ENCODE measurements around the gene CTDP1. TPM values are rescaled to one million over a fixed set of nuclear protein-coding genes. Genes with fewer than 3 reads are reported as not detected.
A peak's percentile ranks its signal among the peaks of the same experiment; 100 is the strongest.

The CTDP1 gene
- total RNA-seq, 1 donor from 2014 or later: 7.5 TPM

- Histone ChIP-seq H3K27me3 (ENCODE audit: low read depth) (no peaks in the 10 kb centered on the region), H3K9me3 (replicated peaks) (no peaks in the 10 kb centered on the region), H3K4me3 (no peak overlapping the region), H3K27ac (replicated peaks) (no peak overlapping the region), H3K4me1 (peaks cover 10% of the 10 kb centered on the region), H3K36me3 (peaks cover 3% of the 10 kb centered on the region)
- intact Hi-C loops (cut with micrococcal nuclease): no loop called here
- no peak for TF ChIP-seq CTCF (IDR thresholded peaks at IDR 0.05; ENCODE audit: borderline replicate concordance)
- no peak for DNase-seq
These were observed 6.9 kb upstream of the CTDP1 start for GRCh38 chr18:79672490-79673276.

GRCh38 chr18:79677221-79677620 lies 2.4 kb upstream of the CTDP1 start:
- no peak for DNase-seq
- no peak for TF ChIP-seq CTCF (IDR thresholded peaks at IDR 0.05; ENCODE audit: borderline replicate concordance)
- H3K9me3 ChIP-seq (replicated peaks): no peaks in the 10 kb centered on the region
- peaks cover 3% of the 10 kb centered on the region for H3K36me3 ChIP-seq
- H3K4me1 ChIP-seq: peaks cover 44% of the 10 kb centered on the region
- H3K27me3 ChIP-seq (ENCODE audit: low read depth): no peaks in the 10 kb centered on the region
- intact Hi-C loops (cut with micrococcal nuclease): no loop called here
- H3K4me3 ChIP-seq: no peak overlapping the region
- no peak overlapping the region for H3K27ac ChIP-seq (replicated peaks)

GRCh38 chr18:79677840-79678239 lies 1.8 kb upstream of the CTDP1 start:
- no peak for DNase-seq
- Histone ChIP-seq H3K27me3 (ENCODE audit: low read depth) (no peaks in the 10 kb centered on the region), H3K4me1 (peaks cover 44% of the 10 kb centered on the region), H3K27ac (replicated peaks) (peak overlapping the region; percentile 100), H3K4me3 (peak overlapping the region; percentile 84), H3K36me3 (peaks cover 3% of the 10 kb centered on the region), H3K9me3 (replicated peaks) (no peaks in the 10 kb centered on the region)
- no peak for TF ChIP-seq CTCF (IDR thresholded peaks at IDR 0.05; ENCODE audit: borderline replicate concordance)
- intact Hi-C loops (cut with micrococcal nuclease): no loop called here

- H3K4me3 ChIP-seq: peak overlapping the region; percentile 84
- intact Hi-C loops (cut with micrococcal nuclease): no loop called here
- H3K9me3 ChIP-seq (replicated peaks): no peaks in the 10 kb centered on the region
- no peaks in the 10 kb centered on the region for H3K27me3 ChIP-seq (ENCODE audit: low read depth)
- H3K27ac ChIP-seq (replicated peaks): peak overlapping the region; percentile 100
- no peak for TF ChIP-seq CTCF (IDR thresholded peaks at IDR 0.05; ENCODE audit: borderline replicate concordance)
- peak; percentile 99 for DNase-seq
- peaks cover 52% of the 10 kb centered on the region for H3K4me1 ChIP-seq
- peaks cover 3% of the 10 kb centered on the region for H3K36me3 ChIP-seq
These were observed 695 bp upstream of the CTDP1 start for GRCh38 chr18:79678665-79679551.

- Histone ChIP-seq H3K9me3 (replicated peaks) (no peaks in the 10 kb centered on the region), H3K4me1 (peaks cover 66% of the 10 kb centered on the region), H3K36me3 (peaks cover 3% of the 10 kb centered on the region), H3K27me3 (ENCODE audit: low read depth) (no peaks in the 10 kb centered on the region), H3K27ac (replicated peaks) (peak overlapping the region; percentile 100), H3K4me3 (peak overlapping the region; percentile 84)
- TF ChIP-seq CTCF (IDR thresholded peaks at IDR 0.05; ENCODE audit: borderline replicate concordance): peak; percentile 9
- DNase-seq: no peak
- intact Hi-C loops (cut with micrococcal nuclease): no loop called here
These were observed 687 bp downstream of the CTDP1 start for GRCh38 chr18:79680100-79680879.
